HUDEP-2 (cell line): ENCODE data around the gene ACTG1.

Experiments used
- DNase-seq, 76 experiments: peaks; one replicate each; lab custom pipeline; 2025; ENCODE audit not compliant: unreplicated experiment in 76 of 76; lab: John Stamatoyannopoulos, UW

Gene ACTG1

GRCh38 chr17:81512562-81513371, at the start of gene ACTG1:
Gene ACTG1, minus strand, starts transcription at chr17:81512799. Its CDS starts 445 bp downstream, at chr17:81512354.
- peak in 72 of 76 experiments; percentile 25 to 90 (median 78) for DNase-seq

GRCh38 chr17:81561494-81561885, 48.9 kb upstream of the ACTG1 start:
- DNase-seq = no peak

- no peak for DNase-seq
Measured at GRCh38 chr17:81558941-81559806, 46.6 kb upstream of the ACTG1 start.

- DNase-seq = no peak
Measured at GRCh38 chr17:81558115-81558468, 45.5 kb upstream of the ACTG1 start.

- DNase-seq = no peak
Measured at GRCh38 chr17:81557276-81558114, 44.9 kb upstream of the ACTG1 start.

- no peak for DNase-seq
Measured at GRCh38 chr17:81556863-81557262, 44.3 kb upstream of the ACTG1 start.

- peak in 1 of 76 experiments; percentile 22 for DNase-seq
Measured at GRCh38 chr17:81556175-81556691, 43.6 kb upstream of the ACTG1 start.

- peak in 12 of 76 experiments; percentile 7 to 58 (median 23) for DNase-seq
Measured at GRCh38 chr17:81553616-81554181, 41.1 kb upstream of the ACTG1 start.

- DNase-seq = peak in 70 of 76 experiments; percentile 19 to 90 (median 68)
Measured at GRCh38 chr17:81553018-81553615, 40.5 kb upstream of the ACTG1 start.

GRCh38 chr17:81552244-81553017, 39.8 kb upstream of the ACTG1 start, which contains the start of gene FAAP100:
Gene FAAP100, minus strand, starts transcription at chr17:81552353. Its CDS starts 23 bp downstream, at chr17:81552330.
- peak in 67 of 76 experiments; percentile 14 to 86 (median 64) for DNase-seq

GRCh38 chr17:81551458-81552243, 39.1 kb upstream of the ACTG1 start:
- DNase-seq = peak in 35 of 76 experiments; percentile 5 to 62 (median 25)

GRCh38 chr17:81550830-81551457, 38.3 kb upstream of the ACTG1 start:
- no peak for DNase-seq

GRCh38 chr17:81550285-81550684, 37.7 kb upstream of the ACTG1 start:
- DNase-seq = no peak

- no peak for DNase-seq
Measured at GRCh38 chr17:81549826-81550225, 37.2 kb upstream of the ACTG1 start.

- DNase-seq = no peak
Measured at GRCh38 chr17:81549031-81549557, 36.5 kb upstream of the ACTG1 start.

- DNase-seq = no peak
Measured at GRCh38 chr17:81547614-81547982, 35.0 kb upstream of the ACTG1 start.

GRCh38 chr17:81546906-81547613, 34.5 kb upstream of the ACTG1 start:
- no peak for DNase-seq
